Pancreas (tissue), 10 donors: Measurements from ENCODE around the gene TNFSF15. TPM values are rescaled to one million over a fixed set of nuclear protein-coding genes. Genes with fewer than 3 reads are reported as not detected.
A peak's percentile ranks its signal among the peaks of the same experiment; 100 is the strongest.

Experiments
- ATAC-seq, 4 donors: fragments of 200-7000 bp; cut with Tn5 transposase; one replicate each; pipeline versions ENCODE4 v1.8.0 to v1.9.1; 2020; ENCODE audit warnings: mild to moderate bottlenecking in 4 of 4, moderate library complexity in 4 of 4
- DNase-seq, 6 donors: peaks; one replicate each; pipeline ENCODE4 v3.0.0-alpha.2; 2020
- FAIRE-seq: peaks from 2 replicates; lab custom pipeline; 2012; peaks lifted over from hg19 to GRCh38; lab: Jason Lieb, UNC
- H3K27ac ChIP-seq, 4 donors: fragments of 200-600 bp; sonication (generic); 1 replicate in 3 of 4; 2 replicates in 1 of 4; pipeline versions ENCODE4 v1.5.0 to v1.8.0; 2020
- H3K27me3 ChIP-seq, 4 donors: fragments of 200-600 bp; one replicate each; pipeline ENCODE4 v1.8.0; 2021
- H3K36me3 ChIP-seq, 3 donors: fragments of 200-600 bp; sonication (generic) in 1 of 3; one replicate each; pipeline versions ENCODE4 v1.5.0 to v1.8.0; 2020 to 2021
- H3K4me1 ChIP-seq, 3 donors: fragments of 200-600 bp; one replicate each; pipeline ENCODE4 v1.8.0; 2021
- H3K4me3 ChIP-seq, 4 donors: fragments of 200-600 bp; sonication (generic) in 2 of 4; one replicate each; pipeline versions ENCODE4 v1.5.0 to v1.8.0; 2020 to 2021
- H3K9me3 ChIP-seq, 4 donors: fragments of 200-600 bp; one replicate each; pipeline ENCODE4 v1.8.0; 2021
- CTCF ChIP-seq, 4 donors: fragments of 200-600 bp; sonication (generic) in 3 of 4; IDR thresholded peaks; one replicate each; pipeline versions ENCODE4 v1.5.0 to v1.8.0; 2021; ENCODE audit warnings: antibody characterized with exemption in 4 of 4
- WGBS, 2 donors: extraction: QIAGEN DNeasy Blood & Tissue Kit; methylation state at CpG; one replicate each; pipeline ENCODE4 v1.1.7; 2013; 5-methylcytosine and 5-hydroxymethylcytosine counted together
- intact Hi-C, 3 donors: fragments of 100-400 bp; cut with DNase I; formaldehyde crosslinking; loops; one replicate each; pipeline versions ENCODE4 v1.11.1 to v1.14.2; 2022
- polyA plus RNA-seq, 2 donors: library from polyadenylated mRNA; stranded (reverse); fragments of 200-250 nt; gene quantifications; one replicate each; pipeline ENCODE4 v1.2.3, GENCODE V29; 2013
- total RNA-seq, 6 donors: library from RNA; stranded (reverse); fragmentation: NEBNext Ultra II Directional in 4 of 6; extraction: Animal tissue kit (Norgen Biotek cat#: 25700) in 4 of 6; gene quantifications; one replicate each; pipeline versions ENCODE4 v1.2.1 to v1.2.4, GENCODE V29; 2021 to 2023
- donor health status: healthy with polysubstance abuse.
- donor health status: DM: no; HTN: no; CAD: no; lungs with moderate emphysema.
- donor health status: DM: no; HTN: no; CAD: no.
- donor health status: control.
- donor health status: control.
- donor health status: Bipolar disorder and iron deficiency.
- donor health status: DM: yes; HTN: yes; CAD: no.
- donor health status: DM: no; HTN: no; CAD: no.
- donor health status: DM: no; HTN: no; CAD: no.
- donor health status: DM: yes; HTN: yes; CAD: no.

The TNFSF15 gene
- total and polyA plus RNA-seq, 8 donors: 0.04 to 1.7 (median 0.12) TPM

DNA sequence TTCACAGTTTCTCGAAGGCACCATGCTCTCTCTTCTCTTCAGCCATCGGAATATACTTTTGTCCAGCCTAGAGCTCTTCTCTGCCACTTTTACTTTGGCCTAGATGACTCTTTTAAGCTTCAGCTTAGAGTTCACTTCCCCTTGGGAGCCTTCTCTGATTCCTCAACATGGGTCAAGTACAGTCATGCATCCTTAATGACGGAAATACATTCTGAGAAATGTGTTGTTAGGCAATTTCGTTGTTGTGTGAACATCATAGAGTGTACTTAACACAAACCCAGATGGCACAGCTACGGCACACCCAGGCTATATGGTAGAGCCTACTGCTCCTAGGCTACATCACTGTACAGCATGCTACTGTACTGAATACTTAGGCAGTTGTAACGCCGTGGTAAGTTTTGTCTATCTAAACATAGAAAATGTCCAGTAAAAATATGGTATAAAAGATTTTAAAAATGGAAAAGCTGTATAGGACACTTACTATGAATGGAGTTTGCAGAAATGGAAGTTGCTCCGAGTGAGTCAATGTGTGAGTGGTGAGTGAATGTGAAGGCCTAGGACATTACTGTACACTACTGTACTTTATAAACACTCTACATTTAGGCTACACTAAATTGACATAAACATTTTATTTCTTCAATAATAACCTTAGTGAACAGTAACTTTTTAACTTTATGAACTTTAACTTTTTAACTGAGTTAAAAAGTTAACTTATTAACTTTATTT lies 15.1 kb upstream of the TNFSF15 start:
- Histone ChIP-seq H3K27me3 (no peaks in the 10 kb centered on the region), H3K4me3 (no peak overlapping the region), H3K27ac (no peak overlapping the region), H3K4me1 (peaks cover 0 to 2% (median 0%) of the 10 kb centered on the region in 3 donors), H3K36me3 (no peaks in the 10 kb centered on the region), H3K9me3 (no peaks in the 10 kb centered on the region)
- intact Hi-C loops: no loop called here
- DNase-seq: no peak
- peak in 1 of 4 donors; percentile 37 for ATAC-seq
- FAIRE-seq: no peak
- no peak for TF ChIP-seq CTCF (IDR thresholded peaks at IDR 0.05)
- WGBS, 2 donors: 81 to 86% methylated on average over 8 of the region's 8 CpGs

- H3K27ac ChIP-seq: no peak overlapping the region
- TF ChIP-seq CTCF (IDR thresholded peaks at IDR 0.05): no peak
- intact Hi-C loops: no loop called here
- no peak overlapping the region for H3K4me3 ChIP-seq
- FAIRE-seq (no peak), ATAC-seq (no peak), DNase-seq (no peak)
- H3K36me3 ChIP-seq: no peaks in the 10 kb centered on the region
- no peaks in the 10 kb centered on the region for H3K9me3 ChIP-seq
- 72 to 79% methylated on average over 1 of the region's 1 CpG for WGBS, 2 donors
- H3K27me3 ChIP-seq: no peaks in the 10 kb centered on the region
- H3K4me1 ChIP-seq: peaks cover 0 to 2% (median 0%) of the 10 kb centered on the region in 3 donors
These were observed 12.3 kb upstream of the TNFSF15 start for GRCh38 chr9:114818178-114818577.

DNA sequence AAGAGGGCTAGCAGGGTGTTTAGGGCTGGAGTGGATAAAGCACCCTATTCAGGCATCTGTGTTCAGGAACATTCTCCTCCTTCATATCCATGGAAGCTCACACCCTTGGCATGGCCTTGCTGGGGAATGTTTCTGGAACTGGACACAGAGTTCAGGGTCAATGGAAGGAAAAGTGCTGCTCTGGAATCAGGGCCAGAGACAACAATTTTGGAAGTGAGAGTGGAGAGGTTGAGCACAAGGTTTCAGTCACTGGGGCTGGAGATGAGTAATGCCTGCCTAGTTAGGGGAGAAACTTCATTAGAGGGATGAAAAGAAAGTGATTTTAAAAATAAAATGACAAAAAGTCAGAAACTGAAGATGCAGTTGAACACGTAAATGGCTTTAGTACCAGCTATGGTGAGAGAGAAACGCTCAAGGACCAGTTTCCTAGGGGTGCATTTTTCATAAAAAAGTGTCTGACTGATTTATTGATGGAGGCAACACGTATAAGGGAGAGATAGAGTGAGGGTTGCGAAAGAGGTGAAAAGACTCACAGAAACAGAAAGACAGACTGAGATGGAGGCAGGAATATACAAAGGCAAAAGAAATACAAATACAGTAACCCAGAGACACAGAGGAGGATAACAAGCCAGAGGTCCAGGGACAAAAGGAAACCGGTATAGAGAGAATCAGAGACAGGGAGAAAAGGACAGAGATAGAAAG lies 8.0 kb upstream of the TNFSF15 start:
- H3K27me3 ChIP-seq: no peaks in the 10 kb centered on the region
- 70 to 72% methylated on average over 5 of the region's 5 CpGs for WGBS, 2 donors
- ATAC-seq (no peak), FAIRE-seq (no peak), DNase-seq (no peak)
- no peaks in the 10 kb centered on the region for H3K4me1 ChIP-seq
- H3K4me3 ChIP-seq: no peak overlapping the region
- no peaks in the 10 kb centered on the region for H3K36me3 ChIP-seq
- intact Hi-C loops: no loop called here
- no peak overlapping the region for H3K27ac ChIP-seq
- TF ChIP-seq CTCF (IDR thresholded peaks at IDR 0.05): no peak
- no peaks in the 10 kb centered on the region for H3K9me3 ChIP-seq

- FAIRE-seq (no peak), ATAC-seq (peak in 1 of 4 donors; percentile 27), DNase-seq (no peak)
- intact Hi-C loops: no loop called here
- Histone ChIP-seq H3K27me3 (no peaks in the 10 kb centered on the region), H3K9me3 (no peaks in the 10 kb centered on the region), H3K27ac (no peak overlapping the region), H3K4me3 (no peak overlapping the region), H3K36me3 (no peaks in the 10 kb centered on the region), H3K4me1 (peaks cover 0 to 1% (median 0%) of the 10 kb centered on the region in 3 donors)
- no peak for TF ChIP-seq CTCF (IDR thresholded peaks at IDR 0.05)
- WGBS, 2 donors: 78 to 79% methylated on average over 5 of the region's 5 CpGs
These were observed 6.3 kb upstream of the TNFSF15 start for GRCh38 chr9:114811966-114812636.
